ENCODE data around the gene APLP2.
"Not testable (repeated sequence)": the region's sequence is repeated elsewhere in the genome, so short reads cannot be mapped to it uniquely, and the experiment has no call there.

Gene APLP2

DNA sequence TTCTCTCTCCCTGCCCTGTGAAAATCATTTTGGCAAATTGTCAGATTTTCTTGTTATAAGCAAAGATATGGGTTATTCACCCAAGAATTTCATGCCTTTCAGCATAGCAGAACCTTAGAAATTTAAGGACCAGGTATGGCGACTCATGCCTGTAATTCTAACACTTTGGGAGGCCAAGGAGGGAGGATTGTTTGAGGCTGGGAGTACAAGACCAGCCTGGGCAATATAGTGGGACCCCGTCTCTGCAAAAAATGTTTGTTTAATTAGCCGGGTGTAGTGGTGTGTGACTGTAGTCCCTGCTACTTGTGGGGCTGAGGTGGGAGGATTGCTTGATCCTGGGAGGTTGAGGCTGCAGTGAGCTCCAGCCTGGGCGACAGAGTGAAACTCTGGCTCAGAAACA is 27.6 kb downstream of the APLP2 start:
- H3K36me3 ChIP-seq (ENCODE audit: insufficient read depth, low read length) = no peaks in the 10 kb centered on the region
- no peak overlapping the region for H3K27ac ChIP-seq
- H3K4me3 ChIP-seq = no peak overlapping the region
- DNase-seq (ENCODE audit: low read depth, low spot score) = no peak
- H3K9ac ChIP-seq (ENCODE audit: insufficient read length) = no peak overlapping the region
- TF ChIP-seq POLR2AphosphoS5 (IDR thresholded peaks at IDR 0.05; ENCODE audit: borderline replicate concordance, low read depth, low read length) (no peak), FOXP2 (optimal IDR thresholded peaks at IDR 0.05; ENCODE audit: control extremely low read depth, extremely low read length, insufficient read depth) (no peak), EZH2 (IDR thresholded peaks at IDR 0.05) (no peak)
- no peaks in the 10 kb centered on the region for H3K9me3 ChIP-seq (ENCODE audit: low read depth, low read length)

DNA sequence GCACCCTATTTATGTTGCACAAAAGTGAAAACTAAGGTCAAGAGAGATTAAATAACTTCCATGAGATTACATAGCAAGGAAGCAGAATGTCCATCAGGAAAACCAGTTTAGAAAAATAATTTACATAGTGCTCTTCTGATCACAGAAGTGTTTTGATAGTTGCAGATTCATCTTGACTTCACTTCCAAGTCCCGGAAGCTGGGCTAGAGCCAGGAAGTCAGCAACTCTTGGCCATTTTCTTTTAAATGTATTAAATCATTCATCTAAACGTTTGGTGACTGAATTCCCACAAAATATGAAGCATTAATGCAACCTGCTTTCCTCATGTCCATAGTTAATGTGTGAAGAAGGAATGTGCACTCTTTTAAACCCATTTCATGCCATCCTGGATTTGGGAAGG is 29.7 kb downstream of the APLP2 start:
- Histone ChIP-seq H3K4me3 (no peak overlapping the region), H3K9me3 (ENCODE audit: low read depth, low read length) (no peaks in the 10 kb centered on the region), H3K27ac (no peak overlapping the region), H3K9ac (ENCODE audit: insufficient read length) (no peak overlapping the region), H3K36me3 (ENCODE audit: insufficient read depth, low read length) (no peaks in the 10 kb centered on the region)
- TF ChIP-seq FOXP2 (optimal IDR thresholded peaks at IDR 0.05; ENCODE audit: control extremely low read depth, extremely low read length, insufficient read depth) (no peak), EZH2 (IDR thresholded peaks at IDR 0.05) (no peak)
- DNase-seq (ENCODE audit: low read depth, low spot score) = no peak

DNA sequence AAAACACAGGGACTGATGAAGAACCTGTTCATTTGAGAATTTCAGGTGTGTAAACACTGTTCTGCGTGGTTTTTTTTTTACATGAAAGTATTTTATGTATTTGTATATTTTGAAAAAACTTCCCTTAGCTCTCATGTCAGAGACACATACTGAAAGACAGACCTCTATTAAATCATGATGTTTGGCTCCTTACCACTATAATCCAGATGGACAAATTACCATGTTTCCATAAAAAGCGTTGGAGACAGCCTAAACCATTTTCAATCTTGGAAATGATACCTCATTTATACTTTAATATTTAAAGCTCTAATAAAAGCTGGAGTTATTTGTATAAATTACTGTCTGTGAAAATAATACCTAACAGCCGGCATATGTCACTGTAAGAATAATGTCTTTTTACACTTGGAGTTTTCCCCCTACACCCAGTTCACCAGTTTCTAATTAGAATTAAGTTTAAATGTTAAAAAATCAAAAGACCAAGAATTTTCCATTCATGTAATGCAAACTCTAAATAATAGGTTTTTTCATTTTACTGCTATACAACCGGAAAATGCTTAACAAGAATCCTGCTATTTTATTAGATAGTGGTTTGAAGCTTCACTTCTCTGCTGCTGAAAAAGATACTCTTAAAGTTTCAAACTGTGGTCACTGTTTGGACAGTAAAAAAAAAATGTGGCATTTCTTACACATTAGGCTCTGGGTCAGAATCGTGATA is 30.8 kb downstream of the APLP2 start:
- Histone ChIP-seq H3K4me3 (peak overlapping the region; percentile 2; the same call in 1 of the 2 replicates), H3K9ac (ENCODE audit: insufficient read length) (no peak overlapping the region), H3K36me3 (ENCODE audit: insufficient read depth, low read length) (no peaks in the 10 kb centered on the region), H3K27ac (peak overlapping the region; percentile 1; the same call in 1 of the 2 replicates), H3K9me3 (ENCODE audit: low read depth, low read length) (no peaks in the 10 kb centered on the region)
- TF ChIP-seq EZH2 (IDR thresholded peaks at IDR 0.05) = no peak
- TF ChIP-seq POLR2AphosphoS5 (IDR thresholded peaks at IDR 0.05; ENCODE audit: borderline replicate concordance, low read depth, low read length) = no peak
- TF ChIP-seq FOXP2 (optimal IDR thresholded peaks at IDR 0.05; ENCODE audit: control extremely low read depth, extremely low read length, insufficient read depth) = no peak
- DNase-seq (ENCODE audit: low read depth, low spot score) = no peak

DNA sequence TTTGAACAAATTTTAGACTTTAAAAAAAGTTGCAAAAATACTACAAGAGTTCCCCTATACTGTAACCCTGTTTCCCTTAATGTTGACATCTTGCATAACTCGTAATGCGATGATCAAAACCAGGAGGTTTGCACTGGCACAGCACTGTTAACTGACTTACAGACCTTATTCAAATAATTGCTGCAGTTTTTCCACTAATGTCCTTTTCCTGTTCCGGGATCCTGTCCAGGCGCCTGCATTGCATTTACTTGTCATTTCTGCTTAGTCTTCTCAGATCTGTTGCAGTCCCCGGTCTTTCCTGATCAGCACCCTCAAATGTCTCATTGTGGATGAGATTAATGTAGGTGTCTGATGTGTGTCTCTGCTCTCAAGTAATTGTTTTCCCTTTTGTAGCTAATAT is 32.0 kb downstream of the APLP2 start:
- Histone ChIP-seq H3K9me3 (ENCODE audit: low read depth, low read length) (no peaks in the 10 kb centered on the region), H3K36me3 (ENCODE audit: insufficient read depth, low read length) (no peaks in the 10 kb centered on the region), H3K4me3 (peak overlapping the region; percentile 58; the same call in 1 of the 2 replicates), H3K9ac (ENCODE audit: insufficient read length) (no peak overlapping the region), H3K27ac (no peak overlapping the region)
- no peak for DNase-seq (ENCODE audit: low read depth, low spot score)
- no peak for TF ChIP-seq POLR2AphosphoS5 (IDR thresholded peaks at IDR 0.05; ENCODE audit: borderline replicate concordance, low read depth, low read length)
- no peak for TF ChIP-seq FOXP2 (optimal IDR thresholded peaks at IDR 0.05; ENCODE audit: control extremely low read depth, extremely low read length, insufficient read depth)
- TF ChIP-seq EZH2 (IDR thresholded peaks at IDR 0.05) = no peak

DNA sequence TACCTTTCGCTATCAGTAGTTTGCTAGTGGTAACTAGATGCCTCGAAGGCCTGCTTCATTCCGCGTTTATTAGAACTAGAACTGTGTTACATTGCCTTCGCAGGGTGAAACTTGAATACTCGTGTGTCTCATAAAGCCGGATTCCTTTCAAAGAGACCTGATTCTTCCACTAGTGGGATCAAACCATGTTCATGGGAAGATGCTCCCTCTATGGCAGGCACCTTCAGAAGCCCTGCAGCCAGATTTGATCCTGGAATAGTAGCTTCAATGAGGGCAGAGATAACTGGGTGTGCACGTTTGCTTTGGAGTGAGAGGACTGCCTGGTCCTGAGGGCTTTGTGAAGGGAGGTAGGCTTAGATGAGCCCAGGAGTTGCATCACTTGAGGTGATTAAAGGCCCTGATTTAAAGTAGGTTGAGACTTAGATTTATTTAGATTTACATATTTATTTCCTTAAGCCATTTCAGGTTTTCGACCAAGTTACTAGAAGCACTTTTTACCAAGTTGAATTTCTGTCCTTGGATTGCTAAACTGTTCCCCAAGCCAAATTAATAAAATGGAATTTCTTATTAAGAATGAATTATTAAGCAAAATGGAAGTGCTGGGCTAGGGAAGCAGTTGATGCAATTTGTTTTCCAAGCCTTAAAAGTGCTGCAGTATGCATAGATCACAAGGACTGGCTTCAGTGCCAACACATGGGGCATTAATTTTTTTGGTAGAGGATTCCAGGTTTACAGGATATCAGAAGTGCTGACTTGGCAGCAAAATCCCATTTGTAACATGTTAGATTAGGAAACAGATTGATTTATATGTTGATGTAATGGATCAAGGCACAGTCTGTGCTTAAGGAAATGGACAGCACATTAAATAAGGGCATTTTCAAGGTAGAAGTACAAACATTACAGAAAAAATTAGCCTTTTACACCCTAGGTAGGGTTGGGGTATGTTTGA is 32.9 kb downstream of the APLP2 start:
- peak overlapping the region; percentile 73 for H3K27ac ChIP-seq
- TF ChIP-seq FOXP2 (optimal IDR thresholded peaks at IDR 0.05; ENCODE audit: control extremely low read depth, extremely low read length, insufficient read depth) (no peak), EZH2 (IDR thresholded peaks at IDR 0.05) (no peak), POLR2AphosphoS5 (IDR thresholded peaks at IDR 0.05; ENCODE audit: borderline replicate concordance, low read depth, low read length) (no peak)
- H3K4me3 ChIP-seq = peak overlapping the region; percentile 58
- H3K9ac ChIP-seq (ENCODE audit: insufficient read length) = peak overlapping the region; percentile 32
- no peaks in the 10 kb centered on the region for H3K9me3 ChIP-seq (ENCODE audit: low read depth, low read length)
- no peak for DNase-seq (ENCODE audit: low read depth, low spot score)
- H3K36me3 ChIP-seq (ENCODE audit: insufficient read depth, low read length) = no peaks in the 10 kb centered on the region

DNA sequence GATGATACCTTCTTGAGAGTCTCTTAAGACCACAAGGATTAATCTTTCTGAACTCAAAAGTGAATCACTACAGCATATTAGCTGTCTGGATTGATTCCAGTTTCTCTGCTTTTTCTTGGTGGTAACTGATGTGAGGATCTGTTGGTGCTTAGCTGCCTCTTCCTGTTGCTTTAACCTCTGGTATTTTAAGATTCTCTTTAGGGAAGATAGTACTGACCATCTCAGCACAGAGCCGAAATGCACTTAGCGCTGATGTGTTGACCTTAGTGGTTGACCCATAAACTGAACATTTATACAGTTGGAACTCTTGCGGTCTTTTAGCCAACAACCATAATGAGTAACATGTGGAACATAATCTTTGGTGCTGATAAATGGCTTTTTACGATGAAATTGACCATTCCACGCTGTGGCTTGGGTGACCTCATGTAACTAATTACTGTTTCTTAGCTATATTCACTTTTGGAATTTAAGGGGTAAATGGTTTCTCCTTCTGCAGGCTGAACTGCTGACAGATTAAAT is 33.7 kb downstream of the APLP2 start:
- peak overlapping the region; percentile 58 for H3K4me3 ChIP-seq
- TF ChIP-seq POLR2AphosphoS5 (IDR thresholded peaks at IDR 0.05; ENCODE audit: borderline replicate concordance, low read depth, low read length) = no peak
- TF ChIP-seq EZH2 (IDR thresholded peaks at IDR 0.05) = no peak
- no peak for TF ChIP-seq FOXP2 (optimal IDR thresholded peaks at IDR 0.05; ENCODE audit: control extremely low read depth, extremely low read length, insufficient read depth)
- DNase-seq (ENCODE audit: low read depth, low spot score) = no peak
- no peak overlapping the region for H3K9ac ChIP-seq (ENCODE audit: insufficient read length)
- H3K9me3 ChIP-seq (ENCODE audit: low read depth, low read length) = no peaks in the 10 kb centered on the region
- H3K36me3 ChIP-seq (ENCODE audit: insufficient read depth, low read length) = no peaks in the 10 kb centered on the region
- peak overlapping the region; percentile 73 for H3K27ac ChIP-seq

DNA sequence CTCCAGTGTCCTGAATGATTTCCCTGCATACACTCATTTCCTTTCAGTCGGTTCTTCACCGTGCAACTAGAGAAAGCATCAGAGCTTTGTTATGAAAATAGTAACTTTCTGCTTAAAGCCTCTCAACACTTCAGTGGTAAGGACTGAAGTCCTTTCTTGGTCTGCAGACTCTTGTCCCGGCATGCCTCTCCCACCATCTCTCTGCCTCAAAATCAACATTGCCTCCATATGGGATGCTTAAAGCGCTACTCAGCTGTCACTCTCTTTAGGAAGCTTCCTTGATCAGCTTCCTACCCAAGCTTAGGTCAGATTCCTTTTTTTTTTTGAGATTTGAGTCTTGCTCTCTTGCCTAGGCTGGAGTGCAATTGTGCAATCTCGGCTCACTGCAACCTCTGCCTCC is 36.7 kb downstream of the APLP2 start:
- Histone ChIP-seq H3K36me3 (ENCODE audit: insufficient read depth, low read length) (peaks cover 14% of the 10 kb centered on the region; the same call in 1 of the 2 replicates), H3K4me3 (no peak overlapping the region), H3K9ac (ENCODE audit: insufficient read length) (no peak overlapping the region), H3K27ac (no peak overlapping the region), H3K9me3 (ENCODE audit: low read depth, low read length) (no peaks in the 10 kb centered on the region)
- TF ChIP-seq POLR2AphosphoS5 (IDR thresholded peaks at IDR 0.05; ENCODE audit: borderline replicate concordance, low read depth, low read length) (no peak), FOXP2 (optimal IDR thresholded peaks at IDR 0.05; ENCODE audit: control extremely low read depth, extremely low read length, insufficient read depth) (no peak), EZH2 (IDR thresholded peaks at IDR 0.05) (no peak)
- DNase-seq (ENCODE audit: low read depth, low spot score) = no peak

DNA sequence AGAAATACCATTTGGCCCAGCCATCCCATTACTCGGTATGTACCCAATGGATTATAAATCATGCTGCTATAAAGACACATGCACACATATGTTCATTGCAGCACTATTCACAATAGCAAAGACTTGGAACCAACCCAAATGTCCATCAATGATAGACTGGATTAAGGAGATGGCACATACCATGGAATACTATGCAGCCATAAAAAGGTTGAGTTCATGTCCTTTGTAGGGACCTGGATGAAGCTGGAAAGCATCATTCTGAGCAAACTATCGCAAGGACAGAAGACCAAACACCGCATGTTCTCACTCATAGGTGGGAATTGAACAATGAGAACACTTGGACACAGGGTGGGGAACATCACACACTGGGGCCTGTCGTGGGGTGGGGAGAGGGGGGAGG is 39.0 kb downstream of the APLP2 start:
- H3K9ac ChIP-seq (ENCODE audit: insufficient read length); H3K4me3 ChIP-seq; DNase-seq (ENCODE audit: low read depth, low spot score); H3K27ac ChIP-seq; H3K9me3 ChIP-seq (ENCODE audit: low read depth, low read length): not testable (repeated sequence)
- peaks cover 25% of the 10 kb centered on the region; the same call in 1 of the 2 replicates for H3K36me3 ChIP-seq (ENCODE audit: insufficient read depth, low read length)

All from SK-N-MC (cell line).